ENCODE data around the gene RNF166. TPM values are rescaled to one million over a fixed set of nuclear protein-coding genes. Genes with fewer than 3 reads are reported as not detected.
A peak's percentile ranks its signal among the peaks of the same experiment; 100 is the strongest.

The RNF166 gene
- total and polyA plus RNA-seq, 4 experiments from 2014 or later, result 90.5 to 137 (median 111) TPM

GRCh38 chr16:88690341-88691128 is 15.7 kb downstream of the RNF166 start:
- Histone ChIP-seq H3K9me3 (ENCODE audit: control insufficient read depth in 1 of 2, low read length in 2 of 2) (no peaks in the 10 kb centered on the region), H3K4me1 (ENCODE audit: insufficient read depth, low read length) (peaks cover 74% of the 10 kb centered on the region), H3K36me3 (ENCODE audit: insufficient read depth, low read length) (peaks cover 1% of the 10 kb centered on the region), H3K27ac (ENCODE audit: low read depth, low read length) (no peak overlapping the region), H3K27me3 (ENCODE audit: insufficient read depth, low read length) (no peaks in the 10 kb centered on the region), H3K4me3 (ENCODE audit: low read length in 2 of 2) (no peak overlapping the region)
- no peaks in the 10 kb centered on the region for H3K9me3 Mint-ChIP-seq
- CTCF ChIA-PET (ENCODE audit: partially characterized antibody), result no interaction called here
- intact Hi-C loops (cut with micrococcal nuclease), result no loop called here
- no peaks in the 10 kb centered on the region for H3K27me3 Mint-ChIP-seq
- POLR2A ChIA-PET (ENCODE audit: partially characterized antibody), result interaction anchor here (0.7 to 10.2 kb wide), 2 partner anchors 14 to 22 kb away, joined by 3 to 249 read pairs; partner anchors contain the start of genes CTU2 and RNF166
- peaks cover 0 to 4% of the 10 kb centered on the region in 2 donors for H3K36me3 Mint-ChIP-seq
- H3K27ac Mint-ChIP-seq, result peak overlapping the region; percentile 40 to 90 (median 77)
- peak overlapping the region; percentile 21 to 66 (median 47) for H3K4me3 Mint-ChIP-seq
- peaks cover 21 to 64% (median 44%) of the 10 kb centered on the region in 4 donors for H3K4me1 Mint-ChIP-seq
- DNase-seq, result no peak

- Histone ChIP-seq H3K4me1 (ENCODE audit: insufficient read depth, low read length) (peaks cover 73% of the 10 kb centered on the region), H3K27me3 (ENCODE audit: insufficient read depth, low read length) (no peaks in the 10 kb centered on the region), H3K9me3 (ENCODE audit: control insufficient read depth in 1 of 2, low read length in 2 of 2) (no peaks in the 10 kb centered on the region), H3K27ac (ENCODE audit: low read depth, low read length) (no peak overlapping the region), H3K36me3 (ENCODE audit: insufficient read depth, low read length) (no peaks in the 10 kb centered on the region), H3K4me3 (ENCODE audit: low read length in 2 of 2) (no peak overlapping the region)
- DNase-seq, result no peak
- POLR2A ChIA-PET (ENCODE audit: partially characterized antibody), result interaction anchor here (1.7 to 10.2 kb wide), 5 partner anchors 9 to 55 kb away, joined by 5 to 249 read pairs (median 8); partner anchors contain the start of genes CTU2, MVD and RNF166
- Mint-ChIP-seq H3K27me3 (no peaks in the 10 kb centered on the region), H3K27ac (peak overlapping the region in 2 of 7 donors; percentile 66 to 72), H3K4me1 (peaks cover 26 to 70% (median 51%) of the 10 kb centered on the region in 4 donors), H3K36me3 (no peaks in the 10 kb centered on the region), H3K9me3 (no peaks in the 10 kb centered on the region), H3K4me3 (peak overlapping the region in 4 of 8 donors; percentile 27 to 64 (median 36))
- intact Hi-C loops (cut with micrococcal nuclease), result loop anchor here (5.0 kb wide), 2 partner anchors 51 to 94 kb away; partner anchors contain the start of gene IL17C
- CTCF ChIA-PET (ENCODE audit: partially characterized antibody), result interaction anchor here (0.9 to 1.8 kb wide), 4 partner anchors 10 to 50 kb away, joined by 3 to 8 read pairs (median 4); partner anchors contain the start of gene IL17C
These were observed 18.0 kb downstream of the RNF166 start for GRCh38 chr16:88688013-88688778.

- H3K27ac Mint-ChIP-seq, result peak overlapping the region in 2 of 7 donors; percentile 30 to 66
- POLR2A ChIA-PET (ENCODE audit: partially characterized antibody), result interaction anchor here (0.6 to 10.2 kb wide), 9 partner anchors 10 to 124 kb away, joined by 3 to 249 read pairs (median 7); partner anchors contain the start of genes APRT, CTU2, MVD and RNF166
These were observed 18.6 kb downstream of the RNF166 start for GRCh38 chr16:88687676-88688012.

GRCh38 chr16:88687254-88687576 is 19.0 kb downstream of the RNF166 start:
- no peaks in the 10 kb centered on the region for H3K27me3 ChIP-seq (ENCODE audit: insufficient read depth, low read length)
- H3K4me3 ChIP-seq (ENCODE audit: low read length in 2 of 2), result no peak overlapping the region
- ChIA-PET POLR2A (ENCODE audit: partially characterized antibody) (interaction anchor here (0.6 to 10.2 kb wide), 9 partner anchors 10 to 125 kb away, joined by 3 to 249 read pairs (median 7); partner anchors contain the start of genes APRT, CTU2, MVD and RNF166), CTCF (ENCODE audit: partially characterized antibody) (interaction anchor here (0.9 to 3.3 kb wide), 5 partner anchors 11 to 94 kb away, joined by 3 to 21 read pairs (median 4); partner anchors contain the start of gene IL17C)
- H3K36me3 ChIP-seq (ENCODE audit: insufficient read depth, low read length), result no peaks in the 10 kb centered on the region
- peak overlapping the region in 2 of 7 donors; percentile 18 to 25 for H3K27ac Mint-ChIP-seq
- no peak overlapping the region for H3K27ac ChIP-seq (ENCODE audit: low read depth, low read length)
- H3K9me3 Mint-ChIP-seq, result no peaks in the 10 kb centered on the region
- H3K27me3 Mint-ChIP-seq, result no peaks in the 10 kb centered on the region
- peaks cover 24 to 67% (median 48%) of the 10 kb centered on the region in 4 donors for H3K4me1 Mint-ChIP-seq
- H3K4me1 ChIP-seq (ENCODE audit: insufficient read depth, low read length), result peaks cover 68% of the 10 kb centered on the region
- no peak for DNase-seq
- H3K36me3 Mint-ChIP-seq, result peaks cover 0 to 3% of the 10 kb centered on the region in 2 donors
- peak overlapping the region in 6 of 8 donors; percentile 3 to 65 (median 52) for H3K4me3 Mint-ChIP-seq
- intact Hi-C loops (cut with micrococcal nuclease), result loop anchor here (5.0 kb wide), 2 partner anchors 50 to 95 kb away; partner anchors contain the start of gene IL17C
- H3K9me3 ChIP-seq (ENCODE audit: control insufficient read depth in 1 of 2, low read length in 2 of 2), result no peaks in the 10 kb centered on the region

More at GRCh38 chr16:88687676-88688012, 18.6 kb downstream of the RNF166 start:
- no peak overlapping the region for H3K27ac ChIP-seq (ENCODE audit: low read depth, low read length)
- H3K4me3 ChIP-seq (ENCODE audit: low read length in 2 of 2), result no peak overlapping the region
- intact Hi-C loops (cut with micrococcal nuclease), result loop anchor here (5.0 kb wide), 2 partner anchors 50 to 95 kb away; partner anchors contain the start of gene IL17C
- peak overlapping the region in 2 of 8 donors; percentile 3 to 46 for H3K4me3 Mint-ChIP-seq
- DNase-seq, result no peak
- H3K9me3 Mint-ChIP-seq, result no peaks in the 10 kb centered on the region
- peaks cover 68% of the 10 kb centered on the region for H3K4me1 ChIP-seq (ENCODE audit: insufficient read depth, low read length)
- no peaks in the 10 kb centered on the region for H3K36me3 ChIP-seq (ENCODE audit: insufficient read depth, low read length)
- no peaks in the 10 kb centered on the region for H3K9me3 ChIP-seq (ENCODE audit: control insufficient read depth in 1 of 2, low read length in 2 of 2)
- H3K4me1 Mint-ChIP-seq, result peaks cover 23 to 67% (median 48%) of the 10 kb centered on the region in 4 donors
- no peaks in the 10 kb centered on the region for H3K36me3 Mint-ChIP-seq
- CTCF ChIA-PET (ENCODE audit: partially characterized antibody), result interaction anchor here (0.9 to 3.3 kb wide), 5 partner anchors 11 to 49 kb away, joined by 3 to 21 read pairs (median 4); partner anchors contain the start of gene IL17C
- no peaks in the 10 kb centered on the region for H3K27me3 ChIP-seq (ENCODE audit: insufficient read depth, low read length)
- no peaks in the 10 kb centered on the region for H3K27me3 Mint-ChIP-seq

GRCh38 chr16:88686439-88687253 is 19.6 kb downstream of the RNF166 start, which contains the start of gene SNAI3:
Gene SNAI3 (minus strand): TSS chr16:88686507. CDS start chr16:88686406, 101 bp downstream.
- Mint-ChIP-seq H3K27ac (peak within 1 kb of the TSS; percentile 25 to 96 (median 79)), H3K36me3 (peaks cover 0 to 8% of the 10 kb centered on the region in 2 donors), H3K4me3 (peak within 1 kb of the TSS; percentile 81 to 89 (median 84)), H3K4me1 (peaks cover 26 to 67% (median 49%) of the 10 kb centered on the region in 4 donors), H3K27me3 (no peaks in the 10 kb centered on the region), H3K9me3 (no peaks in the 10 kb centered on the region)
- peak within 1 kb of the TSS; percentile 82 to 90 for H3K4me3 ChIP-seq (ENCODE audit: low read length in 2 of 2)
- POLR2A ChIA-PET (ENCODE audit: partially characterized antibody), result interaction anchor here (0.6 to 10.2 kb wide), 12 partner anchors 11 to 125 kb away, joined by 3 to 249 read pairs (median 6); partner anchors contain the start of genes APRT, CTU2, MVD and RNF166
- no peaks in the 10 kb centered on the region for H3K9me3 ChIP-seq (ENCODE audit: control insufficient read depth in 1 of 2, low read length in 2 of 2)
- H3K4me1 ChIP-seq (ENCODE audit: insufficient read depth, low read length), result peaks cover 68% of the 10 kb centered on the region
- intact Hi-C loops (cut with micrococcal nuclease), result loop anchor here (1.0 to 5.0 kb wide), 6 partner anchors 15 to 96 kb away; partner anchors contain the start of genes CTU2, CYBA, IL17C and MVD
- no peaks in the 10 kb centered on the region for H3K36me3 ChIP-seq (ENCODE audit: insufficient read depth, low read length)
- H3K27ac ChIP-seq (ENCODE audit: low read depth, low read length), result peak within 1 kb of the TSS; percentile 68
- no peaks in the 10 kb centered on the region for H3K27me3 ChIP-seq (ENCODE audit: insufficient read depth, low read length)
- peak; percentile 74 to 84 (median 78) for DNase-seq
- CTCF ChIA-PET (ENCODE audit: partially characterized antibody), result interaction anchor here (1.2 to 3.3 kb wide), 4 partner anchors 14 to 94 kb away, joined by 3 to 21 read pairs (median 8); no protein-coding TSS in a partner anchor

- intact Hi-C loops (cut with micrococcal nuclease), result loop anchor here (1.0 to 5.0 kb wide), 6 partner anchors 15 to 96 kb away; partner anchors contain the start of genes CTU2, CYBA, IL17C and MVD
- Mint-ChIP-seq H3K27ac (peak overlapping the region in 6 of 7 donors; percentile 53 to 96 (median 80)), H3K9me3 (no peaks in the 10 kb centered on the region), H3K36me3 (peaks cover under 1 to 11% of the 10 kb centered on the region in 2 donors), H3K27me3 (no peaks in the 10 kb centered on the region), H3K4me1 (peaks cover 26 to 67% (median 49%) of the 10 kb centered on the region in 4 donors), H3K4me3 (peak overlapping the region; percentile 81 to 89 (median 84))
- Histone ChIP-seq H3K36me3 (ENCODE audit: insufficient read depth, low read length) (peaks cover under 1% of the 10 kb centered on the region), H3K4me1 (ENCODE audit: insufficient read depth, low read length) (peaks cover 68% of the 10 kb centered on the region), H3K4me3 (ENCODE audit: low read length in 2 of 2) (peak overlapping the region; percentile 82 to 90), H3K27ac (ENCODE audit: low read depth, low read length) (peak overlapping the region; percentile 68), H3K27me3 (ENCODE audit: insufficient read depth, low read length) (no peaks in the 10 kb centered on the region), H3K9me3 (ENCODE audit: control insufficient read depth in 1 of 2, low read length in 2 of 2) (no peaks in the 10 kb centered on the region)
- ChIA-PET CTCF (ENCODE audit: partially characterized antibody) (interaction anchor here (1.2 to 3.3 kb wide), 4 partner anchors 14 to 93 kb away, joined by 3 to 21 read pairs (median 8); no protein-coding TSS in a partner anchor), POLR2A (ENCODE audit: partially characterized antibody) (interaction anchor here (1.2 to 10.2 kb wide), 9 partner anchors 11 to 116 kb away, joined by 3 to 249 read pairs (median 6); partner anchors contain the start of genes CTU2, RNF166 and ZC3H18)
- peak in 1 of 5 donors; percentile 56 for DNase-seq
These were observed 20.2 kb downstream of the RNF166 start for GRCh38 chr16:88686062-88686438.

Measured in CD4-positive, alpha-beta memory T cell (primary cell).